Measurements from ENCODE around the gene ADGRV1.

Gene ADGRV1

GRCh38 chr5:90866333-90866732, 307.7 kb downstream of the ADGRV1 start:
- no peak for DNase-seq (ENCODE audit: extremely low read depth, low read depth)

GRCh38 chr5:90866915-90867731, 308.5 kb downstream of the ADGRV1 start:
- TF ChIP-seq CTCF (IDR thresholded peaks at IDR 0.05; ENCODE audit: low read depth, low read length), result no peak

More at GRCh38 chr5:90866333-90866732, 307.7 kb downstream of the ADGRV1 start:
- TF ChIP-seq CTCF (IDR thresholded peaks at IDR 0.05; ENCODE audit: low read depth, low read length), result peak; percentile 34

GRCh38 chr5:90868799-90869198, 310.2 kb downstream of the ADGRV1 start:
- no peak for DNase-seq (ENCODE audit: extremely low read depth, low read depth)
- no peak for TF ChIP-seq CTCF (IDR thresholded peaks at IDR 0.05; ENCODE audit: low read depth, low read length)

More at GRCh38 chr5:90866915-90867731, 308.5 kb downstream of the ADGRV1 start:
- no peak for DNase-seq (ENCODE audit: extremely low read depth, low read depth)

GRCh38 chr5:90871391-90871991, 312.9 kb downstream of the ADGRV1 start:
- no peak for DNase-seq (ENCODE audit: extremely low read depth, low read depth)
- TF ChIP-seq CTCF (IDR thresholded peaks at IDR 0.05; ENCODE audit: low read depth, low read length), result no peak

GRCh38 chr5:90873033-90873517, 314.5 kb downstream of the ADGRV1 start:
- no peak for TF ChIP-seq CTCF (IDR thresholded peaks at IDR 0.05; ENCODE audit: low read depth, low read length)
- no peak for DNase-seq (ENCODE audit: extremely low read depth, low read depth)

GRCh38 chr5:90874066-90874465, 315.5 kb downstream of the ADGRV1 start:
- no peak for DNase-seq (ENCODE audit: extremely low read depth, low read depth)
- TF ChIP-seq CTCF (IDR thresholded peaks at IDR 0.05; ENCODE audit: low read depth, low read length), result no peak

- DNase-seq (ENCODE audit: extremely low read depth, low read depth), result no peak
- no peak for TF ChIP-seq CTCF (IDR thresholded peaks at IDR 0.05; ENCODE audit: low read depth, low read length)
Measured at GRCh38 chr5:90875456-90875855, 316.9 kb downstream of the ADGRV1 start.

Measured in AG09319 (cell line).